Measurements from ENCODE around the gene RALGDS. TPM values are rescaled to one million over a fixed set of nuclear protein-coding genes. Genes with fewer than 3 reads are reported as not detected.

RALGDS gene
- total and polyA plus RNA-seq, 2 of the 13 experiments (the other 11 are each of a cell fraction or from before 2014, with no cell fraction given): 12.9 to 25.5 TPM

DNA sequence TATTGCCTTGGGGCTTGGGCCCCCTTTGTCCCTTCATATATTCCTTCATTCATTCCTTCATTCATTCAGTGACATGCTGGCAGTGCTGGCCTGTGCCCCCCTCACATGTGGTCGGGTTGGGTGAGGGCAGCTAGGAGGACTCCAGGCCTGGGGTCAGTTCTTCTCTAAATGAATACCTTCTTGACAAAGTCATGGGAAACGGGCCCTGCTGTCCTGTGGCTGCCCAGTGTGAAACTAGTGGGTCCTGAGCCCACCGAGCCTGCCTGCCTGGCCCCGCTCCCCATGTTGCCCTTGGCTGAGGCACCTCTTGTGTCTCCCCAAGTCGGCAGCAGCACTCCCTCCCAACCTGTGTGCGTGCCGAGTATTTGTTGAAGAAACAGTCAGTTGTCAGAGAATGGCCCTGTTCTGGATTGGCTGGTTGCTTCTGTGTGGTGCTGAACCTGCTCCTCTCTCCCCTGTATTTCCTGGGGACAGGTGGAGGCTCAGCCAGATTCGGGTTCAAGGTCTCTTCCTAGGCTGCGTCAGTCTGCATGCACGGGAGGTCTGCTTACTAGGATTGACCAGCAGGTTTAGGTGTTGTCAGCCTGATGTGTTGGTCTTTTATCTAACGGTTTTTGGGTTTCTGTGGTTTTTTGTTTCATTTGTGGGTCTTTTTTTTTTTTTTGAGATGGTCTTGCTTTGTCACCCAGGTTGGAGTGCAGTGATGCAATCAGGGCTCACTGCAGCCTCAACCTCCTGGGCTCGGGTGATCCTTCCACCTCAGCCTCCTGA is 62.3 kb downstream of the RALGDS start:
- Histone ChIP-seq H3K36me3 (replicated peaks in 1 of 2; ENCODE audit: control insufficient read depth in 1 of 2, insufficient read depth in 2 of 2, low read length in 2 of 2) (peaks cover 20 to 35% of the 10 kb centered on the region in 2 experiments; a peak in 4 of 5 replicates), H3K4me3 (replicated peaks in 1 of 3; ENCODE audit: insufficient read depth in 1 of 3, low read depth in 2 of 3, low read length in 3 of 3) (no peak overlapping the region), H3K27me3 (ENCODE audit: control insufficient read depth in 1 of 2, insufficient read depth in 2 of 2, low read length in 2 of 2) (no peaks in the 10 kb centered on the region), H3K9me3 (ENCODE audit: low read length) (no peaks in the 10 kb centered on the region), H4K20me1 (ENCODE audit: insufficient read depth, low read length) (no peaks in the 10 kb centered on the region), H3K4me1 (ENCODE audit: insufficient read depth, low read length) (peaks cover 34% of the 10 kb centered on the region), H3K79me2 (ENCODE audit: insufficient read depth, low read length) (no peaks in the 10 kb centered on the region), H3K9ac (ENCODE audit: insufficient read depth, low read depth, low read length) (no peak overlapping the region), H3K4me2 (ENCODE audit: low read depth, low read length) (no peak overlapping the region), H2AFZ (ENCODE audit: low read length) (no peak overlapping the region), H3K27ac (ENCODE audit: extremely low read length, insufficient read depth, low read length) (no peak overlapping the region)
- BruUV-seq (replicated peaks): no TSS peak
- TF ChIP-seq MAFK (conservative IDR thresholded peaks at IDR 0.05 in 1 of 2, IDR thresholded peaks at IDR 0.05 in 1 of 2; ENCODE audit: low read length in 2 of 2) (no peak), ZFP1 (CRISPR knock-in tag; IDR thresholded peaks at IDR 0.05) (no peak), AGO2 (optimal IDR thresholded peaks at IDR 0.05; ENCODE audit: low read depth, low read length) (peak; percentile 12), KMT2A (CRISPR knock-in tag; IDR thresholded peaks at IDR 0.05) (no peak), HDAC1 (CRISPR knock-in tag; IDR thresholded peaks at IDR 0.05) (no peak), ZNF589 (CRISPR knock-in tag; conservative IDR thresholded peaks at IDR 0.05) (no peak), FOXK1 (CRISPR knock-in tag; IDR thresholded peaks at IDR 0.05; ENCODE audit: borderline replicate concordance, low read depth) (no peak), ZNF747 (CRISPR knock-in tag; IDR thresholded peaks at IDR 0.05; ENCODE audit: borderline replicate concordance) (no peak), ZNF770 (CRISPR knock-in tag; IDR thresholded peaks at IDR 0.05) (0 out of 2 replicates have a peak, but pooled peaks have one; percentile 19), NCOA2 (CRISPR knock-in tag; IDR thresholded peaks at IDR 0.05) (no peak), ZNF777 (CRISPR knock-in tag; IDR thresholded peaks at IDR 0.05) (no peak), PAX8 (CRISPR knock-in tag; IDR thresholded peaks at IDR 0.05; ENCODE audit: borderline replicate concordance) (no peak)
- ATAC-seq (no peak), FAIRE-seq (peak; percentile 40), DNase-seq (ENCODE audit: low spot score) (no peak)
- intact Hi-C loops (cut with micrococcal nuclease; ENCODE audit: unreplicated experiment): no loop called here
- WGBS (ENCODE audit: low lambda C conversion rate): 87% methylated on average over 12 of the region's 12 CpGs
- in situ Hi-C loops (cut with HindIII; ENCODE audit: extremely low pct_ligation_motif_present, low pct_unique_long_range_greater_than_20kb): no loop called here
- ChIA-PET POLR2A (no interaction called here), CTCF (ENCODE audit: low intra/inter-chr PET ratio, low total read pairs) (no interaction called here)
